ENCODE data around the gene POU2F2. TPM values are rescaled to one million over a fixed set of nuclear protein-coding genes. Genes with fewer than 3 reads are reported as not detected.
A peak's percentile ranks its signal among the peaks of the same experiment; 100 is the strongest.

POU2F2 gene
- total and polyA plus RNA-seq, 2 donors (not counting 3 experiments of a cell fraction or from before 2014, with no cell fraction given), result 4.0 to 4.1 TPM

DNA sequence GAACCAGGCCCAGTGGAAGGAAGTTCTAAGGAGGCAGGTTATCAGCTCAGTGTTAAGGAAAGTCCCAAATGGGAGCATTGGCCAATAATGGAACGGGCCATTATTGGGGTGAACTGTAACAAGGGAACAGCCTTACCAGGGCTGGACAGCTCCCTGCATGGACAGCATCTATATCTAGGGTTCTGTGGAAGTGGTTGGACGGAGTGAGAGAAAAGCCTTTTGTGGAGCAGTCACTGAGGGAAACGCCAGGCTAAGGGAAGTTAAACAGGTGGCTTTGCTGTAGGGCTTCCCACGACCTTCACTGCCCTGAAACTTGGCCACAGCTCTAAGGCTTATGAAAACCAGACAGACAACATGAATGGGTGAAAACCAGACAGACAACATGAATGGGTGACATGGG, 17.0 kb downstream of the POU2F2 start:
- Histone ChIP-seq H2AFZ (ENCODE audit: low read depth, low read length) (no peak overlapping the region), H3K27me3 (ENCODE audit: control insufficient read depth in 2 of 2, insufficient read depth in 2 of 2, low read length in 2 of 2) (no peaks in the 10 kb centered on the region), H3K36me3 (ENCODE audit: control insufficient read depth in 2 of 2, extremely low read depth in 1 of 2, insufficient read depth in 2 of 2, low read length in 2 of 2) (peaks cover 0 to 2% of the 10 kb centered on the region in 2 experiments), H3K9ac (replicated peaks; ENCODE audit: extremely low read depth, insufficient read depth, low read length) (no peak overlapping the region), H3K4me2 (ENCODE audit: insufficient read depth, low read length) (no peak overlapping the region), H3K27ac (ENCODE audit: insufficient read depth, low read depth, low read length) (no peak overlapping the region), H3K79me2 (ENCODE audit: control insufficient read depth, insufficient read depth, low read length) (no peaks in the 10 kb centered on the region), H4K20me1 (replicated peaks; ENCODE audit: control insufficient read depth, extremely low read depth, insufficient read depth, low read length) (no peaks in the 10 kb centered on the region), H3K4me3 (replicated peaks in 1 of 3; ENCODE audit: insufficient read depth in 1 of 3, low read depth in 1 of 3, low read length in 3 of 3) (no peak overlapping the region), H3K9me3 (replicated peaks; ENCODE audit: control insufficient read depth, insufficient read depth, low read length) (no peaks in the 10 kb centered on the region), H3K9me1 (replicated peaks; ENCODE audit: control insufficient read depth, extremely low read depth, insufficient read depth, low read length) (no peaks in the 10 kb centered on the region), H3K4me1 (ENCODE audit: control insufficient read depth, extremely low read depth, insufficient read depth, low read length) (peaks cover 29% of the 10 kb centered on the region)
- FAIRE-seq (no peak), DNase-seq (ENCODE audit: low read depth, low spot score) (peak; percentile 31)
- dilution Hi-C loops (cut with MboI; ENCODE audit: extremely low pct_ligation_motif_present, low sequenced_read_pairs) (no loop called here), intact Hi-C loops (cut with micrococcal nuclease) (no loop called here)
- TF ChIP-seq FOS (IDR thresholded peaks at IDR 0.05; ENCODE audit: borderline replicate concordance, insufficient read depth, low read length), result no peak
- TF ChIP-seq, protein P1, sequence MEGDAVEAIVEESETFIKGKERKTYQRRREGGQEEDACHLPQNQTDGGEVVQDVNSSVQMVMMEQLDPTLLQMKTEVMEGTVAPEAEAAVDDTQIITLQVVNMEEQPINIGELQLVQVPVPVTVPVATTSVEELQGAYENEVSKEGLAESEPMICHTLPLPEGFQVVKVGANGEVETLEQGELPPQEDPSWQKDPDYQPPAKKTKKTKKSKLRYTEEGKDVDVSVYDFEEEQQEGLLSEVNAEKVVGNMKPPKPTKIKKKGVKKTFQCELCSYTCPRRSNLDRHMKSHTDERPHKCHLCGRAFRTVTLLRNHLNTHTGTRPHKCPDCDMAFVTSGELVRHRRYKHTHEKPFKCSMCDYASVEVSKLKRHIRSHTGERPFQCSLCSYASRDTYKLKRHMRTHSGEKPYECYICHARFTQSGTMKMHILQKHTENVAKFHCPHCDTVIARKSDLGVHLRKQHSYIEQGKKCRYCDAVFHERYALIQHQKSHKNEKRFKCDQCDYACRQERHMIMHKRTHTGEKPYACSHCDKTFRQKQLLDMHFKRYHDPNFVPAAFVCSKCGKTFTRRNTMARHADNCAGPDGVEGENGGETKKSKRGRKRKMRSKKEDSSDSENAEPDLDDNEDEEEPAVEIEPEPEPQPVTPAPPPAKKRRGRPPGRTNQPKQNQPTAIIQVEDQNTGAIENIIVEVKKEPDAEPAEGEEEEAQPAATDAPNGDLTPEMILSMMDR (IDR thresholded peaks at IDR 0.05; ENCODE audit: extremely low read depth in 1 of 2, insufficient read depth in 1 of 2, low read depth in 1 of 2, low read length in 2 of 2), result no peak
- TF ChIP-seq POLR2AphosphoS5 (IDR thresholded peaks at IDR 0.05; ENCODE audit: insufficient read depth, low read depth, low read length), result no peak
- TF ChIP-seq EZH2 (IDR thresholded peaks at IDR 0.05; ENCODE audit: borderline replicate concordance, low read depth, low read length, severe bottlenecking), result no peak
- no peak for TF ChIP-seq MAX (IDR thresholded peaks at IDR 0.05; ENCODE audit: insufficient read depth, insufficient read length)
- TF ChIP-seq MYC (IDR thresholded peaks at IDR 0.05; ENCODE audit: low read depth, low read length), result no peak
- no peak for TF ChIP-seq POLR2A (IDR thresholded peaks at IDR 0.05; ENCODE audit: low read depth, low read length)
- TF ChIP-seq GATA2 (IDR thresholded peaks at IDR 0.05; ENCODE audit: insufficient read depth, insufficient read length, low read depth, low read length), result no peak
- TF ChIP-seq JUN (IDR thresholded peaks at IDR 0.05; ENCODE audit: borderline replicate concordance, insufficient read depth, insufficient read length, low read depth), result no peak
- ChIA-PET CTCF (interaction anchor here (0.7 to 4.1 kb wide), 7 partner anchors 9 to 285 kb away, joined by 3 to 31 read pairs (median 12); partner anchors contain the start of genes GSK3A and POU2F2), POLR2A (no interaction called here)
- no TSS peak for BruUV-seq (replicated peaks)
